GM12878 (cell line): ENCODE results near the gene P2RX2. TPM values are rescaled to one million over a fixed set of nuclear protein-coding genes. Genes with fewer than 3 reads are reported as not detected.

ENCODE experiments used
- ATAC-seq: fragments of 200-7000 bp; cut with Tn5 transposase; 3 replicates; pipeline ENCODE4 v1.9.1; 2020; ENCODE audit warnings: mild to moderate bottlenecking, moderate library complexity
- BruUV-seq: library from RNA; stranded (reverse); fragments of 400-500 nt; replicated peaks from 2 replicates; lab custom pipeline; 2021; lab: Mats Ljungman, UMichigan
- CTCF ChIA-PET: fragments of 300-600 bp; sonication (Branson Sonifier 250); formaldehyde crosslinking; extraction: SDS; loops from one replicate; lab custom pipeline; 2021; ENCODE audit warnings: inconsistent platforms; lab: Yijun Ruan, JAX
- POLR2A ChIA-PET: fragments of 350-600 bp; formaldehyde crosslinking; extraction: SDS; loops from one replicate; lab custom pipeline; 2021; ENCODE audit warnings: inconsistent platforms; lab: Charles Lee
- RAD21 ChIA-PET: fragments of 300-600 bp; sonication (Branson Sonifier 250); formaldehyde crosslinking; loops from one replicate; lab custom pipeline; 2023; ENCODE audit warnings: antibody characterized with exemption; ENCODE audit not compliant: unreplicated experiment; lab: Charles Lee
- SMC1A ChIA-PET: fragments of 300-600 bp; sonication (Branson Sonifier 250); formaldehyde crosslinking; loops from one replicate; lab custom pipeline; 2023; ENCODE audit not compliant: unreplicated experiment, uncharacterized antibody; lab: Charles Lee
- DNase-seq: peaks from one replicate; pipeline ENCODE4 v3.0.0-alpha.2; 2011; ENCODE audit warnings: low read depth, low spot score
- FAIRE-seq: peaks from 3 replicates; lab custom pipeline; 2011; peaks lifted over from hg19 to GRCh38; lab: Jason Lieb, UNC
- H2AFZ ChIP-seq: 2 replicates; pipeline ENCODE4 v1.6.0; 2011; ENCODE audit warnings: low read depth, low read length, control low read depth; ENCODE audit not compliant: control insufficient read depth
- H3K27ac ChIP-seq: 2 replicates; pipeline ENCODE4 v1.5.1; 2011; ENCODE audit warnings: control low read depth; ENCODE audit not compliant: control insufficient read depth, insufficient read depth
- H3K27me3 ChIP-seq, 2 experiments: replicated peaks in 1 of 2; 2 replicates each; pipeline versions ENCODE4 v1.6.0 to v1.6.1; 2011; ENCODE audit warnings: low read length in 1 of 2; ENCODE audit not compliant: control insufficient read depth in 2 of 2, insufficient read depth in 2 of 2
- H3K36me3 ChIP-seq, 2 experiments: 2 replicates each; pipeline ENCODE4 v1.5.1; 2011; ENCODE audit warnings: low read length in 1 of 2; ENCODE audit not compliant: control insufficient read depth in 2 of 2, insufficient read depth in 2 of 2
- H3K4me1 ChIP-seq: 2 replicates; pipeline ENCODE4 v1.6.1; 2011; ENCODE audit warnings: mild to moderate bottlenecking, low read length, moderate library complexity, mixed read lengths; ENCODE audit not compliant: control insufficient read depth, insufficient read depth
- H3K4me2 ChIP-seq: 2 replicates; pipeline ENCODE4 v1.6.0; 2011; ENCODE audit warnings: control low read depth; ENCODE audit not compliant: control insufficient read depth, insufficient read depth
- H3K4me3 ChIP-seq: fragments of 200-600 bp; sonication (generic); 2 replicates; pipeline ENCODE4 v1.5.1; 2016
- H3K79me2 ChIP-seq: 2 replicates; pipeline ENCODE4 v1.6.0; 2011; ENCODE audit warnings: low read length; ENCODE audit not compliant: control insufficient read depth, insufficient read depth
- H3K9ac ChIP-seq: 2 replicates; pipeline ENCODE4 v1.8.0; 2011; ENCODE audit warnings: low read length, control low read depth, mixed read lengths; ENCODE audit not compliant: control insufficient read depth, insufficient read depth
- H3K9me3 ChIP-seq: replicated peaks from 3 replicates; pipeline ENCODE4 v1.5.1; 2011; ENCODE audit warnings: mild to moderate bottlenecking, low read length; ENCODE audit not compliant: control insufficient read depth, insufficient read depth
- H4K20me1 ChIP-seq: 2 replicates; pipeline ENCODE4 v1.6.0; 2011; ENCODE audit not compliant: control insufficient read depth, insufficient read depth
- BMI1 ChIP-seq: fragments of 450-650 bp; IDR thresholded peaks from 2 replicates; pipeline ENCODE4 v1.6.1; 2016; ENCODE audit warnings: mild to moderate bottlenecking, moderate library complexity, borderline replicate concordance
- BRCA1 ChIP-seq: IDR thresholded peaks from 2 replicates; pipeline ENCODE4 v1.6.1; 2011; ENCODE audit warnings: low read depth, low read length, improper control_type of control experiment
- EED ChIP-seq: sonication (generic); IDR thresholded peaks from 2 replicates; pipeline ENCODE4 v1.6.1; 2016; ENCODE audit warnings: antibody characterized with exemption, low read depth
- NFIC ChIP-seq: IDR thresholded peaks from 2 replicates; pipeline ENCODE4 v1.6.1; 2012; ENCODE audit warnings: low read depth, mild to moderate bottlenecking, inconsistent platforms, low read length, moderate library complexity
- POLR2A ChIP-seq: IDR thresholded peaks from 2 replicates; pipeline ENCODE4 v1.6.1; 2011; ENCODE audit warnings: low read depth, mild to moderate bottlenecking, low read length
- POU2F2 ChIP-seq: IDR thresholded peaks from 3 replicates; pipeline ENCODE4 v1.6.1; 2011; ENCODE audit warnings: low read depth, mild to moderate bottlenecking, low read length, borderline replicate concordance
- PRDM15 ChIP-seq: fragments of 450-650 bp; formaldehyde crosslinking; IDR thresholded peaks from 2 replicates; pipeline ENCODE4 v1.4.0; 2020; ENCODE audit warnings: mild to moderate bottlenecking, moderate library complexity
- WGBS: methylation state at CpG from one replicate; pipeline ENCODE4 v1.1.6; 2016; ENCODE audit warnings: low lambda C conversion rate; ENCODE audit not compliant: insufficient replicate concordance, insufficient coverage; ENCODE audit errors: missing lambda C conversion rate; 5-methylcytosine and 5-hydroxymethylcytosine counted together
- in situ Hi-C: fragments of 300-500 bp; cut with MboI; formaldehyde crosslinking; loops from 9 replicates; pipeline ENCODE4 v1.14.3; 2018; ENCODE audit warnings: mixed read lengths
- intact Hi-C: fragments of 100-400 bp; cut with micrococcal nuclease; formaldehyde crosslinking; loops from one replicate; pipeline ENCODE4 v1.14.2; 2022; ENCODE audit not compliant: unreplicated experiment
- polyA plus RNA-seq, 11 experiments: library from polyadenylated mRNA; depleted of rRNA in 4 of 11; unstranded in 6 of 11; stranded (reverse) in 5 of 11; fragments of >200 nt; fragmentation: Nextera tagmentation in 4 of 11; fragmentation: Illumina TruSeq in 1 of 11; extraction: Ambion mirVana in 4 of 11; extraction: Trizol in 1 of 11; gene quantifications; 1 replicate in 1 of 11; 2 replicates in 10 of 11; pipeline versions ENCODE4 v1.2.1 to v1.2.3, GENCODE V29; 2011 to 2016; ENCODE audit warnings: inconsistent platforms in 2 of 11, missing spikeins in 2 of 11, low read depth in 1 of 11
- total RNA-seq, 4 experiments: library from RNA; depleted of rRNA in 3 of 4; stranded (reverse); fragments of >200 nt in 3 of 4; fragmentation: Illumina TruSeq in 1 of 4; extraction: Trizol in 1 of 4; gene quantifications; 2 replicates each; pipeline versions ENCODE4 v1.2.1 to v1.2.3, GENCODE V29; 2013 to 2021
- TF ChIP-seq, protein P1 (sequence below): IDR thresholded peaks from 2 replicates; pipeline ENCODE4 v1.6.1; 2012; ENCODE audit warnings: low read depth, low read length, improper control_type of control experiment

The P2RX2 gene
- total and polyA plus RNA-seq, 10 of the 15 experiments (the other 5 are each of a cell fraction or from before 2014, with no cell fraction given), result not detected

- ATAC-seq, result no peak
- Histone ChIP-seq H3K9ac (no peak overlapping the region), H3K27me3 (no peaks in the 10 kb centered on the region), H3K4me1 (no peaks in the 10 kb centered on the region), H3K4me3 (no peak overlapping the region), H3K9me3 (no peaks in the 10 kb centered on the region), H3K36me3 (no peaks in the 10 kb centered on the region), H3K79me2 (no peaks in the 10 kb centered on the region), H2AFZ (no peak overlapping the region), H3K27ac (no peak overlapping the region), H4K20me1 (no peaks in the 10 kb centered on the region), H3K4me2 (no peak overlapping the region)
- CTCF ChIA-PET, result no interaction called here
- no peak for FAIRE-seq
- WGBS, result 94% methylated on average over 24 of the region's 24 CpGs
- BruUV-seq, result no TSS peak
- POLR2A ChIA-PET, result no interaction called here
- intact Hi-C loops, result no loop called here
- SMC1A ChIA-PET, result no interaction called here
- RAD21 ChIA-PET, result no interaction called here
- TF ChIP-seq POLR2A (peak; percentile 7; the same call in 1 of the 2 replicates), BRCA1 (no peak)
- in situ Hi-C loops, result no loop called here
- no peak for DNase-seq
Observed at GRCh38 chr12:132585177-132585576, 33.4 kb upstream of the P2RX2 start.

- Histone ChIP-seq H3K9ac (no peak overlapping the region), H3K27me3 (no peaks in the 10 kb centered on the region), H2AFZ (no peak overlapping the region), H3K4me3 (no peak overlapping the region), H3K9me3 (no peaks in the 10 kb centered on the region), H3K4me2 (no peak overlapping the region), H3K27ac (no peak overlapping the region), H4K20me1 (no peaks in the 10 kb centered on the region), H3K79me2 (no peaks in the 10 kb centered on the region), H3K36me3 (no peaks in the 10 kb centered on the region), H3K4me1 (no peaks in the 10 kb centered on the region)
- POLR2A ChIA-PET, result no interaction called here
- 85% methylated on average over 18 of the region's 18 CpGs for WGBS
- in situ Hi-C loops, result no loop called here
- BruUV-seq, result no TSS peak
- RAD21 ChIA-PET, result no interaction called here
- SMC1A ChIA-PET, result no interaction called here
- intact Hi-C loops, result no loop called here
- TF ChIP-seq, protein P1, sequence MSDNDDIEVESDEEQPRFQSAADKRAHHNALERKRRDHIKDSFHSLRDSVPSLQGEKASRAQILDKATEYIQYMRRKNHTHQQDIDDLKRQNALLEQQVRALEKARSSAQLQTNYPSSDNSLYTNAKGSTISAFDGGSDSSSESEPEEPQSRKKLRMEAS, result no peak
- TF ChIP-seq BMI1 (no peak), POU2F2 (no peak), PRDM15 (CRISPR knock-in tag) (no peak), POLR2A (peak; percentile 26; the same call in 1 of the 2 replicates), NFIC (no peak), EED (no peak)
- CTCF ChIA-PET, result no interaction called here
- DNase-seq (no peak), ATAC-seq (no peak), FAIRE-seq (no peak)
Observed at GRCh38 chr12:132586929-132587328, 31.6 kb upstream of the P2RX2 start.
